Heart left ventricle (tissue), 16 donors: Measurements from ENCODE around the gene DDX56. TPM values are rescaled to one million over a fixed set of nuclear protein-coding genes. Genes with fewer than 3 reads are reported as not detected.
A peak's percentile ranks its signal among the peaks of the same experiment; 100 is the strongest.

Source experiments
- ATAC-seq, 4 donors: fragments of 200-7000 bp; cut with Tn5 transposase; one replicate each; pipeline ENCODE4 v1.9.1; 2020 to 2022; ENCODE audit warnings: moderate library complexity in 4 of 4, mild to moderate bottlenecking in 3 of 4, moderate number of reproducible peaks in 1 of 4
- DNase-seq, 5 donors: peaks; one replicate each; pipeline ENCODE4 v3.0.0-alpha.2; 2020
- H3K27ac ChIP-seq, 12 donors: fragments of 200-600 bp; sonication (generic) in 4 of 12; one replicate each; pipeline versions ENCODE4 v1.5.0 to v1.8.0; 2016 to 2022; ENCODE audit warnings: mild to moderate bottlenecking in 2 of 12
- H3K27me3 ChIP-seq, 9 donors: fragments of 200-600 bp; sonication (generic) in 2 of 9; one replicate each; pipeline versions ENCODE4 v1.5.1 to v1.8.0; 2016 to 2022; ENCODE audit warnings: mild to moderate bottlenecking in 3 of 9
- H3K36me3 ChIP-seq, 9 donors: fragments of 200-600 bp; sonication (generic) in 2 of 9; one replicate each; pipeline versions ENCODE4 v1.5.0 to v1.8.0; 2018 to 2022; ENCODE audit warnings: mild to moderate bottlenecking in 2 of 9
- H3K4me1 ChIP-seq, 12 donors: fragments of 200-600 bp; sonication (generic) in 4 of 12; one replicate each; pipeline versions ENCODE4 v1.5.0 to v1.8.0; 2016 to 2022; ENCODE audit warnings: mild to moderate bottlenecking in 3 of 12
- H3K4me3 ChIP-seq, 12 donors: fragments of 200-600 bp; sonication (generic) in 4 of 12; one replicate each; pipeline versions ENCODE4 v1.5.0 to v1.8.0; 2017 to 2022; ENCODE audit warnings: mild to moderate bottlenecking in 9 of 12, moderate library complexity in 4 of 12
- H3K9me3 ChIP-seq, 12 donors: fragments of 200-600 bp; sonication (generic) in 4 of 12; one replicate each; pipeline versions ENCODE4 v1.5.0 to v1.8.0; 2016 to 2022; ENCODE audit warnings: mild to moderate bottlenecking in 1 of 12
- POLR2A ChIP-seq, 2 donors: fragments of 450-650 bp; IDR thresholded peaks; one replicate each; pipeline ENCODE4 v1.6.1; 2017; ENCODE audit warnings: antibody characterized with exemption in 2 of 2, mild to moderate bottlenecking in 2 of 2, moderate library complexity in 2 of 2
- WGBS, 4 donors: extraction: QIAGEN DNeasy Blood & Tissue Kit in 2 of 4; methylation state at CpG; one replicate each; pipeline versions ENCODE4 v1.1.5 to v1.1.7; 2013 to 2018; 5-methylcytosine and 5-hydroxymethylcytosine counted together
- intact Hi-C, 10 donors: fragments of 100-400 bp; cut with DNase I; formaldehyde crosslinking; loops; one replicate each; pipeline versions ENCODE4 v1.11.1 to v1.14.2; 2022
- polyA plus RNA-seq, 2 donors: library from polyadenylated mRNA; stranded (reverse); fragments of 200-250 nt; gene quantifications; one replicate each; pipeline ENCODE4 v1.2.3, GENCODE V29; 2013
- total RNA-seq, 9 donors: library from RNA; depleted of rRNA in 2 of 9; stranded (reverse); fragments of >200 nt in 2 of 9; fragmentation: NEBNext Ultra II Directional in 3 of 9; extraction: Animal tissue kit (Norgen Biotek cat#: 25700) in 3 of 9; gene quantifications; one replicate each; pipeline versions ENCODE4 v1.1.0 to v1.2.4, GENCODE V29; 2016 to 2023
- TF ChIP-seq, protein P1 (sequence below), 12 donors: fragments of 200-600 bp; sonication (generic) in 4 of 12; IDR thresholded peaks; one replicate each; pipeline versions ENCODE4 v1.5.0 to v1.8.0; 2018 to 2022; ENCODE audit warnings: antibody characterized with exemption in 12 of 12, mild to moderate bottlenecking in 5 of 12
- donor health status: ischemic (EF 13 %, LVEDD 7.1; RV severe dilation, severe dysfunction).
- donor health status: healthy with polysubstance abuse.
- donor health status: DM: no; HTN: yes; CAD: no.
- donor health status: DM: no; HTN: no; CAD: no.
- donor health status: ischemic (EF 25% LVEDD 6.9; RV normal size, moderate dysfunction).
- donor health status: ischemic (EF 25% LVEDD 5.7; RV mildly dilated, moderate dysfunction).
- donor health status: healthy.
- donor health status: DM: yes; HTN: yes; CAD: no.
- donor health status: ischemic (EF 35%, LVEDD 5.7; RV mildly dilated, moderate dysfunction).
- donor health status: nonischemic (EF 11% LVEDD 7.7; RV severe dilation, severe dysfunction).
- donor health status: DM: yes; HTN: yes; CAD: no.
- donor health status: PGD.
- donor health status: ischemic (EF 29% LVEDD 5.4; RV normal size, mild dysfunction).
- donor health status: nonischemic (EF 23%, LVEDD 6.1; RV moderate dilation, normal function).

Gene DDX56
- total and polyA plus RNA-seq, 11 donors = 19.4 to 43.4 (median 28.7) TPM

DNA sequence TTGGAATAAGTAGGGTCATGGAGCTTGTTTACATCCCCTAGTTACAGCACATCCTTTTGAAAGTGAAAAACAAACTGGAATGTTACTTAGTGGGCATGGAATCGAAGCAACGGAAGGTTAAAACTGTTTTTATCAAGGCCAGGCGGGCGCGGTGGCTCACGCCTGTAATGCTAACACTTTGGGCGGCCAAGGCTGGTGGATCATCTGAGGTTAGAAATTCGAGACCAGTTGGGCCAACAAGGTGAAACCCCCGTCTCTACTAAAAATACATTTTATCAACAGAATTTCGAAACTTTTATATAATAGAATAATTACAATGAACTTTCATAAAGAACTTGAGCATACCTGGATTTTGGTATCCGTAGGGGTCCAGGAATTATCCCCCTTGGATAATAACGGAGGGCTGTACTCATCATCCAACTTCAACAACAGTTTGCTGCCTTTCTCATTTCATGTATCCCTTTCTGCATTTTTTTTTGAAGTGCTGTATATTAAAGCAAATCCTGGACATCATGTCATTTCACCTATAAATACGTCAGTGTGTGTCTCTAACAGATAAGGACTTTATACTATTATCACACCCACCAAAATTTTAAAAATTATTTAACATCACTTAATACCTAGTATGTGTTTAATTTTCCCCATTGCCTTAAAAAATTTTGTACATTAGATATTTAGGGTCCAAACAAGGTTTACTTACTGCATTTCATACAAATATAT lies 9.6 kb upstream of the DDX56 start:
- Histone ChIP-seq H3K4me3 (peak overlapping the region in 10 of 12 donors; percentile 64 to 98 (median 82)), H3K27me3 (no peaks in the 10 kb centered on the region), H3K27ac (peak overlapping the region; percentile 92 to 99 (median 98)), H3K4me1 (peaks cover 5 to 29% (median 22%) of the 10 kb centered on the region in 12 donors), H3K9me3 (no peaks in the 10 kb centered on the region), H3K36me3 (peaks cover 0 to 28% (median 22%) of the 10 kb centered on the region in 9 donors)
- WGBS, 4 donors = 80 to 85% (median 84%) methylated on average over 13 of the region's 13 CpGs
- TF ChIP-seq, protein P1, sequence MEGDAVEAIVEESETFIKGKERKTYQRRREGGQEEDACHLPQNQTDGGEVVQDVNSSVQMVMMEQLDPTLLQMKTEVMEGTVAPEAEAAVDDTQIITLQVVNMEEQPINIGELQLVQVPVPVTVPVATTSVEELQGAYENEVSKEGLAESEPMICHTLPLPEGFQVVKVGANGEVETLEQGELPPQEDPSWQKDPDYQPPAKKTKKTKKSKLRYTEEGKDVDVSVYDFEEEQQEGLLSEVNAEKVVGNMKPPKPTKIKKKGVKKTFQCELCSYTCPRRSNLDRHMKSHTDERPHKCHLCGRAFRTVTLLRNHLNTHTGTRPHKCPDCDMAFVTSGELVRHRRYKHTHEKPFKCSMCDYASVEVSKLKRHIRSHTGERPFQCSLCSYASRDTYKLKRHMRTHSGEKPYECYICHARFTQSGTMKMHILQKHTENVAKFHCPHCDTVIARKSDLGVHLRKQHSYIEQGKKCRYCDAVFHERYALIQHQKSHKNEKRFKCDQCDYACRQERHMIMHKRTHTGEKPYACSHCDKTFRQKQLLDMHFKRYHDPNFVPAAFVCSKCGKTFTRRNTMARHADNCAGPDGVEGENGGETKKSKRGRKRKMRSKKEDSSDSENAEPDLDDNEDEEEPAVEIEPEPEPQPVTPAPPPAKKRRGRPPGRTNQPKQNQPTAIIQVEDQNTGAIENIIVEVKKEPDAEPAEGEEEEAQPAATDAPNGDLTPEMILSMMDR (IDR thresholded peaks at IDR 0.05) = no peak
- TF ChIP-seq POLR2A (IDR thresholded peaks at IDR 0.05) = no peak
- no peak for DNase-seq
- no peak for ATAC-seq
- intact Hi-C loops = loop anchor here in 6 of 10 donors (2.0 to 10.0 kb wide), 6 partner anchors 171 to 551 kb away; partner anchors contain the start of genes TBRG4 (in 2 of the 6) and H2AZ2 (in 1 of the 6)

DNA sequence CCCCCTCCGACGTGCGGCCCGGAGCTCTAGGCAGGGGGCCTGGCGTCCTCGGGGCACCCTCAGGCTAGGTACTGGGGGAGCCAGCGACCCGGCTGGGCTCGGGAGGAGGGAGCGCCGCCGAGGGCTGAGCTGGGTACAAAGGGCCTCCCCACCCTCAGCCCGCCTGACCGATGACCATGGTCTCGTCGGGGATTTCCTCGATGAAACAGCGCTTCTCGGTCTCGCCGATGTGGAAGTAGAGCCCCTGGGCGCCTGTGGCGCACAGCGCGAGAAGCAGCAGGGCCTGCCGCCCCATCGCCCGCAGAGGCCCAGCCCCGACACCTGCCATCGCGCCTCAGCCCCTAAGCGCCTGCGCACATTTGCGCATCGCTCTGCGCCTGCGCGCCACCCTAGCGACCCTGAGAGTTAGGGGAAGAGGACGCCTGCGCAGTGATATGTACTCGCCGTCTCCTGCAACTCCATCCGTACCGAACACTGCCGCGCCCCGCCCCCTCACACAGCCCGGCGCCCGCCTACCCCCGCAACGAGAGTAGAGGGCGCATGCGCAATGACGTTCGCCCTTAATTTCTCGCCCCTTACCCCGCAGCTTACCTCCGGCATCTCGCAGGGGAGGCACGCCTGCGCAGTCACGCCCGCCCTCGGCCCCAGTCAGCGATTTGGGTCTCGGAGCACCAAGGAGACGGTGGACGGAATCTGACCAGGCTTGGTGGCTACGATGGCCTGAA lies 8.3 kb upstream of the DDX56 start, which contains the start of gene TMED4:
TMED4 (minus strand) TSS at position 353 of the 725 bp plus-strand sequence; CDS start at position 328, 25 bp downstream.
- Histone ChIP-seq H3K4me3 (peak within 1 kb of the TSS; percentile 64 to 98 (median 82)), H3K27me3 (no peaks in the 10 kb centered on the region), H3K9me3 (no peaks in the 10 kb centered on the region), H3K36me3 (peaks cover 0 to 39% (median 32%) of the 10 kb centered on the region in 9 donors), H3K27ac (peak within 1 kb of the TSS; percentile 92 to 99 (median 98)), H3K4me1 (peaks cover 5 to 29% (median 22%) of the 10 kb centered on the region in 12 donors)
- DNase-seq = peak; percentile 100
- peak; percentile 98 to 99 (median 98) for ATAC-seq
- intact Hi-C loops = loop anchor here in 6 of 10 donors (1.0 to 10.0 kb wide), 7 partner anchors 24 to 553 kb away; partner anchors contain the start of genes TBRG4 (in 2 of the 6), H2AZ2 (in 1 of the 6) and OGDH (in 1 of the 6)
- peak in 1 of 2 donors; percentile 80 for TF ChIP-seq POLR2A (IDR thresholded peaks at IDR 0.05)
- TF ChIP-seq, protein P1 (IDR thresholded peaks at IDR 0.05) = peak in 1 of 12 donors; percentile 11
- 0 to 1% (median 0%) methylated on average over 27 to 71 of the region's 71 CpGs for WGBS, 4 donors

DNA sequence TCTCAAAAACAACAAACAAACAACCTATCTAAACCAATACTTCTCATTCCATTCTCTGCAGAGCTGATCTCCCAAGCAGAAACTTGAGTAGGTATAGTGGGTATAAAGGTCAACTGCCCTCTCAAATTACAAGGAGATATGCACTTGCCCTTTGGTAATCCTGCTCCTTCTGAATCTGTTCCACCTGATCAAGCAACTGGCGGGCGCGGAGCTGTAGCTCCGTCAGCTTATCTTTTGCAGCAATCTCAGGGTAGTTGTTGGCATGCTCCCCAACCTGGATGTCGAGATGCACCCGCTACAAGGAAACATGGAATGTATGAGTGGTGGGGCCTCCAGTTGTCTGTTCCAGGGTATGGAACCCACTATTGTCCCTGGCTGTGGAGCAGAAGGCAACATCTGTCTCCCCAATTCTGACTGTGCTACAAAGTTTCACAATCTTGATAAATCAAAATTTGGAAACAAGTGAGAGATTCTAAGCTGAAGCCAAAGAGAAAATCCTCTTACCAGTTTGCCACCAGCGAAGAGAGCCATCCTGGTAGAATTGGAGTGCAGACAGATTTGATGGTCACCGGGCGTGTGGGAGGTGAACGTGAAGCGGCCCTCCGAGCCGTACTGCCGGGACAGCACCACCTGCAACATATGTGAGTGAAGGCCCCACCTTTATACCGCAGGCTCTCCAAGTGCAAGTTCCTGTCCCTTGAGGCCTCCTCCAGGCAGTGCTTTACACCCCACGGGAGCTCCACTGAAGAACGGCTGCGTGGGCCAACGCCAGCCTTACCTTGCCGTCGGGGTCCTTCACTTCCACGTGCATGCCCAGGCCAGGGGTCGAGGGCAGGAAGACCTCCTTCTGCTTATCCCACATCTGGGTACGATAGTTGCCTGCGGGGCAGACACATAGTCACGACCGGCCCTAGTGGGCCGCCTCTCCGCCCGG lies 7.5 kb upstream of the DDX56 start:
- peak overlapping the region; percentile 64 to 98 (median 82) for H3K4me3 ChIP-seq
- intact Hi-C loops = loop anchor here in 4 of 10 donors (1.0 to 10.0 kb wide), 5 partner anchors 25 to 554 kb away; partner anchors contain the start of genes OGDH (in 1 of the 4) and TBRG4 (in 1 of the 4)
- no peak for TF ChIP-seq POLR2A (IDR thresholded peaks at IDR 0.05)
- TF ChIP-seq, protein P1 (IDR thresholded peaks at IDR 0.05) = no peak
- H3K27ac ChIP-seq = peak overlapping the region; percentile 83 to 99 (median 97)
- H3K27me3 ChIP-seq = no peaks in the 10 kb centered on the region
- DNase-seq = peak in 3 of 5 donors; percentile 29 to 61 (median 47)
- H3K36me3 ChIP-seq = peaks cover 0 to 40% (median 32%) of the 10 kb centered on the region in 9 donors
- WGBS, 4 donors = 19 to 22% (median 20%) methylated on average over 11 to 30 of the region's 30 CpGs
- ATAC-seq = peak in 2 of 4 donors; percentile 6 to 12
- H3K9me3 ChIP-seq = no peaks in the 10 kb centered on the region
- peaks cover 5 to 29% (median 22%) of the 10 kb centered on the region in 12 donors for H3K4me1 ChIP-seq
